Neutrophil (primary cell): ENCODE measurements around the gene CUL1.

Source experiments
- H3K27ac ChIP-seq: fragments of 200-600 bp; sonication (generic); 2 replicates; pipeline ENCODE4 v1.5.1; 2016; ENCODE audit warnings: mild to moderate bottlenecking, moderate library complexity
- H3K27me3 ChIP-seq: fragments of 200-600 bp; sonication (generic); 2 replicates; pipeline ENCODE4 v1.6.0; 2016; ENCODE audit warnings: mild to moderate bottlenecking
- H3K36me3 ChIP-seq: fragments of 200-600 bp; sonication (generic); 2 replicates; pipeline ENCODE4 v1.5.1; 2017
- H3K4me1 ChIP-seq, 2 experiments: fragments of 200-600 bp in 1 of 2; sonication (generic) in 1 of 2; 1 replicate in 1 of 2; 2 replicates in 1 of 2; pipeline versions ENCODE4 v1.5.1 to v1.6.1; 2013 to 2016; ENCODE audit warnings: low read depth in 1 of 2, low read length in 1 of 2, mild to moderate bottlenecking in 1 of 2, moderate library complexity in 1 of 2; ENCODE audit not compliant: control insufficient read depth in 1 of 2, insufficient read depth in 1 of 2
- H3K4me3 ChIP-seq, 2 experiments: fragments of 200-600 bp in 1 of 2; sonication (generic) in 1 of 2; 1 replicate in 1 of 2; 2 replicates in 1 of 2; pipeline ENCODE4 v1.5.1; 2013 to 2016; ENCODE audit warnings: low read depth in 1 of 2, low read length in 1 of 2, mild to moderate bottlenecking in 1 of 2, moderate library complexity in 1 of 2
- H3K9me3 ChIP-seq: fragments of 200-600 bp; sonication (generic); 2 replicates; pipeline ENCODE4 v1.5.1; 2016
- CTCF ChIP-seq: fragments of 200-600 bp; sonication (generic); IDR thresholded peaks from 2 replicates; pipeline ENCODE4 v1.5.1; 2016; ENCODE audit warnings: antibody characterized with exemption

The CUL1 gene

GRCh38 chr7:148695953-148696352, 2.8 kb upstream of the CUL1 start:
- Histone ChIP-seq H3K9me3 (no peaks in the 10 kb centered on the region), H3K27ac (no peak overlapping the region), H3K4me3 (no peak overlapping the region), H3K27me3 (peaks cover 21% of the 10 kb centered on the region), H3K4me1 (peaks cover 18 to 21% of the 10 kb centered on the region in 2 experiments), H3K36me3 (no peaks in the 10 kb centered on the region)
- no peak for TF ChIP-seq CTCF

- no peaks in the 10 kb centered on the region for H3K36me3 ChIP-seq
- H3K9me3 ChIP-seq, result no peaks in the 10 kb centered on the region
- no peak for TF ChIP-seq CTCF
- peaks cover 25% of the 10 kb centered on the region in 2 experiments for H3K4me1 ChIP-seq
- no peak overlapping the region for H3K27ac ChIP-seq
- no peak overlapping the region for H3K4me3 ChIP-seq
- H3K27me3 ChIP-seq, result peaks cover 21% of the 10 kb centered on the region
Measured at GRCh38 chr7:148696787-148697186, 1.9 kb upstream of the CUL1 start.

GRCh38 chr7:148697256-148698006, 1.3 kb upstream of the CUL1 start:
- peaks cover 25% of the 10 kb centered on the region in 2 experiments for H3K4me1 ChIP-seq
- peak overlapping the region; percentile 67 to 80 for H3K4me3 ChIP-seq
- H3K36me3 ChIP-seq, result no peaks in the 10 kb centered on the region
- no peaks in the 10 kb centered on the region for H3K9me3 ChIP-seq
- H3K27me3 ChIP-seq, result peaks cover 21% of the 10 kb centered on the region
- TF ChIP-seq CTCF, result no peak
- H3K27ac ChIP-seq, result peak overlapping the region; percentile 74

GRCh38 chr7:148698007-148698396, 701 bp upstream of the CUL1 start:
- peaks cover 21% of the 10 kb centered on the region for H3K27me3 ChIP-seq
- TF ChIP-seq CTCF, result no peak
- peaks cover 25% of the 10 kb centered on the region in 2 experiments for H3K4me1 ChIP-seq
- peak overlapping the region; percentile 74 for H3K27ac ChIP-seq
- H3K9me3 ChIP-seq, result no peaks in the 10 kb centered on the region
- H3K36me3 ChIP-seq, result no peaks in the 10 kb centered on the region
- peak overlapping the region; percentile 67 to 80 for H3K4me3 ChIP-seq

GRCh38 chr7:148699024-148699781, 500 bp downstream of the CUL1 start:
- peak overlapping the region; percentile 67 to 80 for H3K4me3 ChIP-seq
- no peaks in the 10 kb centered on the region for H3K9me3 ChIP-seq
- H3K27me3 ChIP-seq, result peaks cover 21% of the 10 kb centered on the region
- H3K4me1 ChIP-seq, result peaks cover 25% of the 10 kb centered on the region in 2 experiments
- H3K36me3 ChIP-seq, result no peaks in the 10 kb centered on the region
- no peak for TF ChIP-seq CTCF
- peak overlapping the region; percentile 74 for H3K27ac ChIP-seq
